BE2C (cell line): ENCODE data around the gene ZSCAN20.

ENCODE experiments used
- DNase-seq: peaks from one replicate; pipeline ENCODE4 v3.0.0-alpha.2; 2020
- H3K27me3 ChIP-seq: fragments of 250-450 bp; sonication (Bioruptor Pico); 2 replicates; pipeline ENCODE4 v1.5.1; 2020; ENCODE audit warnings: mild to moderate bottlenecking
- H3K36me3 ChIP-seq: fragments of 250-450 bp; sonication (Bioruptor Pico); 2 replicates; pipeline ENCODE4 v1.5.1; 2020; ENCODE audit warnings: mild to moderate bottlenecking
- H3K4me1 ChIP-seq: fragments of 250-450 bp; sonication (Bioruptor Pico); 2 replicates; pipeline ENCODE4 v1.5.1; 2020
- H3K4me3 ChIP-seq: 2 replicates; pipeline ENCODE4 v1.5.1; 2011; ENCODE audit warnings: low read depth, low read length
- H3K9me3 ChIP-seq: fragments of 250-450 bp; sonication (Bioruptor Pico); 2 replicates; pipeline ENCODE4 v1.5.1; 2020
- TF ChIP-seq, protein P1 (sequence below): IDR thresholded peaks from 2 replicates; pipeline ENCODE4 v1.5.1; 2012; ENCODE audit warnings: mild to moderate bottlenecking, low read depth, low read length

The ZSCAN20 gene

DNA sequence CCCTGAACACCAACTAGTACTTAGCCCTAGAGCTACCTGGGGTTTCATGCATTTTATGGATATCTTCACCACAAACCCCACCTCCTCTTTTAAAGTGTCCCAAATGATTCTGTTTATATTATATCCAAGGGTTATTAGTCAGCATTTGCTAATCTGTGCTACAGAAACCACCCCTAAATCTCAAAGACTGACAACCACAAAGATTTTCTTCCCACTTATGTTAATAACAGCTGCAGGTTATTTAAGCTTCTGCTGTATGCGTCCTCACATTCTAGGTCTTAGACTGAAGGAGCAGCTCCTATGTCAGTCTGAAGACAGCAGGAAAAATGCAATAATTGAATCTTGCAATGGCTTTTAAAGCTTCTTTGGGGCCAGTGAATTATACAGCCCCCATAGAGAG, 30.3 kb upstream of the ZSCAN20 start:
- H3K36me3 ChIP-seq = no peaks in the 10 kb centered on the region
- H3K4me1 ChIP-seq = peaks cover 2% of the 10 kb centered on the region; the same call in 1 of the 2 replicates
- no peak for DNase-seq
- H3K27me3 ChIP-seq = no peaks in the 10 kb centered on the region
- H3K4me3 ChIP-seq = no peak overlapping the region
- no peaks in the 10 kb centered on the region for H3K9me3 ChIP-seq
- TF ChIP-seq, protein P1, sequence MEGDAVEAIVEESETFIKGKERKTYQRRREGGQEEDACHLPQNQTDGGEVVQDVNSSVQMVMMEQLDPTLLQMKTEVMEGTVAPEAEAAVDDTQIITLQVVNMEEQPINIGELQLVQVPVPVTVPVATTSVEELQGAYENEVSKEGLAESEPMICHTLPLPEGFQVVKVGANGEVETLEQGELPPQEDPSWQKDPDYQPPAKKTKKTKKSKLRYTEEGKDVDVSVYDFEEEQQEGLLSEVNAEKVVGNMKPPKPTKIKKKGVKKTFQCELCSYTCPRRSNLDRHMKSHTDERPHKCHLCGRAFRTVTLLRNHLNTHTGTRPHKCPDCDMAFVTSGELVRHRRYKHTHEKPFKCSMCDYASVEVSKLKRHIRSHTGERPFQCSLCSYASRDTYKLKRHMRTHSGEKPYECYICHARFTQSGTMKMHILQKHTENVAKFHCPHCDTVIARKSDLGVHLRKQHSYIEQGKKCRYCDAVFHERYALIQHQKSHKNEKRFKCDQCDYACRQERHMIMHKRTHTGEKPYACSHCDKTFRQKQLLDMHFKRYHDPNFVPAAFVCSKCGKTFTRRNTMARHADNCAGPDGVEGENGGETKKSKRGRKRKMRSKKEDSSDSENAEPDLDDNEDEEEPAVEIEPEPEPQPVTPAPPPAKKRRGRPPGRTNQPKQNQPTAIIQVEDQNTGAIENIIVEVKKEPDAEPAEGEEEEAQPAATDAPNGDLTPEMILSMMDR = no peak

- DNase-seq = no peak
- no peaks in the 10 kb centered on the region for H3K9me3 ChIP-seq
- TF ChIP-seq, protein P1 = no peak
- H3K36me3 ChIP-seq = no peaks in the 10 kb centered on the region
- no peak overlapping the region for H3K4me3 ChIP-seq
- peaks cover 2% of the 10 kb centered on the region; the same call in 1 of the 2 replicates for H3K4me1 ChIP-seq
- no peaks in the 10 kb centered on the region for H3K27me3 ChIP-seq
These were observed 29.3 kb upstream of the ZSCAN20 start for GRCh38 chr1:33443080-33443704.

DNA sequence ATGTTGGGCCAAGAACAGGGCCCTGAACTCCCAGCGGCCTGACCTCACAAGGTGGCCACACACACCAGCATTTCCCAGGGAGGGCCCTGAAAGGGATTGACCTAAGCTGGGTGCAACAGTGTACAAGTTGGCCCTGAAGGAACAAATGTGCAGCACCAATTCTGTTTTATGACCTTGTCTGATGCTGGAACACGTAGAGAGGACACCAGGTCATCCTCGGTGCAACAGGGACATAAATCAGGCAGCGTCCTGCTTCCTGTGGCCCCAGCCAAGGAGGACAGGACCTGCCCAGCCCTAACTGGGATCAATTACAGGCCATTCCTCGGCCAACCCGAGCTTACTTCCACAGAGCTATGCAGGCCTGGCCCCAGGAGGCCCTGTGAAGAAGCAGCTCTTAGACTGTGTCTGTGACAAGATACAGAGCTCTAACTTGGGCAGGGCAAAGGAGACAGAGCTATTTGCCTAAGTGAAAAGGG, 28.7 kb upstream of the ZSCAN20 start:
- Histone ChIP-seq H3K4me1 (peaks cover 2% of the 10 kb centered on the region; the same call in 1 of the 2 replicates), H3K4me3 (no peak overlapping the region), H3K36me3 (no peaks in the 10 kb centered on the region), H3K27me3 (no peaks in the 10 kb centered on the region), H3K9me3 (no peaks in the 10 kb centered on the region)
- TF ChIP-seq, protein P1 = no peak
- no peak for DNase-seq

DNA sequence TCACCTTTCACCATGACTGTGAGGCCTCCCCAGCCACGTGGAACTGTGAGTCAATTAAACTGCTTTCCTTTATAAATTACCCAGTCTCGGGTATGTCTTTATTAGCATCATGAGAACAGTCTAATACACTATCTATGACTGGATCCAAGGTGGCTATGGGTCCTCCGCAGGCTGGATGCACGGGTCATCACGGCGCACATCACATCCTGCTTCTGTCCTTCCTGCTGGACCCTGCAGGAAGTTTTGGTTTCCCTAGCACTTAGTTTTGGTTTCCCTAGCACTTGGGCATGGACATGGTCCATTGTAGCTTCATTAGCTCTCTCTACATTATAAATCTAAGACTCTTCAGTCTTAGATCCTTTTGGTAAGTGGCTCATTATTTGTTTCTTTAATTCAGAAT, 27.3 kb upstream of the ZSCAN20 start:
- no peaks in the 10 kb centered on the region for H3K9me3 ChIP-seq
- H3K36me3 ChIP-seq = no peaks in the 10 kb centered on the region
- TF ChIP-seq, protein P1 = no peak
- H3K4me1 ChIP-seq = peaks cover 2% of the 10 kb centered on the region; the same call in 1 of the 2 replicates
- DNase-seq = no peak
- H3K4me3 ChIP-seq = no peak overlapping the region
- no peaks in the 10 kb centered on the region for H3K27me3 ChIP-seq

- Histone ChIP-seq H3K27me3 (no peaks in the 10 kb centered on the region), H3K4me1 (peaks cover 2% of the 10 kb centered on the region; the same call in 1 of the 2 replicates), H3K9me3 (no peaks in the 10 kb centered on the region), H3K4me3 (no peak overlapping the region), H3K36me3 (no peaks in the 10 kb centered on the region)
- DNase-seq = no peak
- TF ChIP-seq, protein P1 = no peak
These were observed 25.9 kb upstream of the ZSCAN20 start for GRCh38 chr1:33446590-33446989.

GRCh38 chr1:33454646-33455282, 17.7 kb upstream of the ZSCAN20 start:
- no peaks in the 10 kb centered on the region for H3K9me3 ChIP-seq

More at GRCh38 chr1:33454646-33455282, 17.7 kb upstream of the ZSCAN20 start:
- Histone ChIP-seq H3K36me3 (no peaks in the 10 kb centered on the region), H3K4me1 (no peaks in the 10 kb centered on the region), H3K27me3 (no peaks in the 10 kb centered on the region), H3K4me3 (no peak overlapping the region)
- no peak for DNase-seq
- TF ChIP-seq, protein P1 = no peak
